ENCODE measurements around the gene CAT. TPM values are rescaled to one million over a fixed set of nuclear protein-coding genes. Genes with fewer than 3 reads are reported as not detected.

Gene CAT
- total RNA-seq, 1 donor from 2014 or later: 69.2 TPM

DNA sequence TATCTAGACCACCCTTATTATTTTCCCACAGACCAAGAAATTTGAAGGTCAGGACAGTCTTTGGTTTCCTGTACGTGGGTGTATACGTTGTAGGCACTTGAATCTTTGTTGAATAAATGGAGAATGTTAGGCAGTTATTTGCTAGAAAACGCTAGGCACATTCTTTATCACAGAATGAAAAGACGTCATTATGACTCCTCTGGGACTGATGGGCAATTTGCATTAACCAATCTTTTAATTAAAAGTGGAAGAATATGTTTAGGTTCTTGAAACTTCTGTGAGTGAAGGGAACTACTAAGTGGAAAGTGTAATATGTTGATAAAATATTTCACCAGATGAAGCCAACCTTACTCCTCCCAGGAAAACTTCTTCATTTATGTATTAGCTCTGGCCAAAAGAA, 5.7 kb downstream of the CAT start:
- intact Hi-C loops (cut with DNase I): no loop called here
- peaks cover 4 to 7% of the 10 kb centered on the region in 2 donors for H3K4me1 ChIP-seq
- no peaks in the 10 kb centered on the region for H3K27me3 ChIP-seq
- TF ChIP-seq, protein P1, sequence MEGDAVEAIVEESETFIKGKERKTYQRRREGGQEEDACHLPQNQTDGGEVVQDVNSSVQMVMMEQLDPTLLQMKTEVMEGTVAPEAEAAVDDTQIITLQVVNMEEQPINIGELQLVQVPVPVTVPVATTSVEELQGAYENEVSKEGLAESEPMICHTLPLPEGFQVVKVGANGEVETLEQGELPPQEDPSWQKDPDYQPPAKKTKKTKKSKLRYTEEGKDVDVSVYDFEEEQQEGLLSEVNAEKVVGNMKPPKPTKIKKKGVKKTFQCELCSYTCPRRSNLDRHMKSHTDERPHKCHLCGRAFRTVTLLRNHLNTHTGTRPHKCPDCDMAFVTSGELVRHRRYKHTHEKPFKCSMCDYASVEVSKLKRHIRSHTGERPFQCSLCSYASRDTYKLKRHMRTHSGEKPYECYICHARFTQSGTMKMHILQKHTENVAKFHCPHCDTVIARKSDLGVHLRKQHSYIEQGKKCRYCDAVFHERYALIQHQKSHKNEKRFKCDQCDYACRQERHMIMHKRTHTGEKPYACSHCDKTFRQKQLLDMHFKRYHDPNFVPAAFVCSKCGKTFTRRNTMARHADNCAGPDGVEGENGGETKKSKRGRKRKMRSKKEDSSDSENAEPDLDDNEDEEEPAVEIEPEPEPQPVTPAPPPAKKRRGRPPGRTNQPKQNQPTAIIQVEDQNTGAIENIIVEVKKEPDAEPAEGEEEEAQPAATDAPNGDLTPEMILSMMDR (IDR thresholded peaks at IDR 0.05): no peak
- H3K4me3 ChIP-seq: no peak overlapping the region
- no peak for DNase-seq (ENCODE audit: low spot score in 2 of 2)
- no peak overlapping the region for H3K27ac ChIP-seq
- peaks cover 0 to 4% of the 10 kb centered on the region in 2 donors for H3K36me3 ChIP-seq
- H3K9me3 ChIP-seq: no peaks in the 10 kb centered on the region

DNA sequence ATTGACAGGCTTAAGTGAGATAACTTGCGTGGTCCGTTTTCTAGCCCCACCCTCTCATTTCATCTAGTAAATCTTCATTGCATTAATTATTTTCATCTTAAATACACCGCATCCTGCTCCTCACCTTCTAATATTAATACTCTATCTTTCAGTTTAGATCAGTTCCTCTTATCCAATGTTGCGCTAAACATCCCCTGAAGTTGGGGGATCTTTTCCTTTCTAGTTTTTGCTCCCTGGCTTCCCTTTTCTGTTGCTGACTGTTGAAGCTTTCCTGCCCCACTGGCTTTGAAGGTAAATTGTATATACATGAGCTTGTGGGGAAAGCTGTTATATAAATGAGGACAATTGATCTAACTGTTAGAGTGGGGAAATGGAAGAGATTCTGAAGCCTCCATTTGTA, 7.2 kb downstream of the CAT start:
- no peak for DNase-seq (ENCODE audit: low spot score in 2 of 2)
- no peak overlapping the region for H3K4me3 ChIP-seq
- TF ChIP-seq, protein P1 (IDR thresholded peaks at IDR 0.05): no peak
- peaks cover 12 to 20% of the 10 kb centered on the region in 2 donors for H3K36me3 ChIP-seq
- H3K27ac ChIP-seq: no peak overlapping the region
- no peaks in the 10 kb centered on the region for H3K27me3 ChIP-seq
- no peaks in the 10 kb centered on the region for H3K9me3 ChIP-seq
- intact Hi-C loops (cut with DNase I): no loop called here
- H3K4me1 ChIP-seq: no peaks in the 10 kb centered on the region

DNA sequence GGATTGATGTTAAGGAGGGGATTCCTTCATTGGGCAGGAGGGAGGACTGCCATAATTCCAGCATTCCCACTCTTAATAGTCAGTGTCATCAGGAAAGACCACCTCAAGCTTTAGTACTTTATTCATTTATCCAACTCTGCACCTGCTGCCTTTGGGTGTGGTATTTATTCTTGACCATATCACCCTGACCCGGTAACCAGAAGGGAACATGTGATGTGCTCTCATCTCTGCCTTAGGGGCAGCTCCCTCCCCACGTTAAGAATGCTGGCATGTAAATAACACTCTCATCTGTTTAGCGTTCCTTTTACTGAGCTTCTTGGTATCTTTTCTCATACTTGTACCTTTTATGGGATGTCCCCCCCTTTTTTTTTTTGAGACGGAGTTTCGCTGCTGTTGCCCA, 7.7 kb downstream of the CAT start:
- Histone ChIP-seq H3K27me3 (no peaks in the 10 kb centered on the region), H3K4me1 (no peaks in the 10 kb centered on the region), H3K27ac (no peak overlapping the region), H3K36me3 (peaks cover 16 to 24% of the 10 kb centered on the region in 2 donors), H3K9me3 (no peaks in the 10 kb centered on the region), H3K4me3 (no peak overlapping the region)
- no peak for DNase-seq (ENCODE audit: low spot score in 2 of 2)
- TF ChIP-seq, protein P1 (IDR thresholded peaks at IDR 0.05): no peak
- intact Hi-C loops (cut with DNase I): no loop called here

DNA sequence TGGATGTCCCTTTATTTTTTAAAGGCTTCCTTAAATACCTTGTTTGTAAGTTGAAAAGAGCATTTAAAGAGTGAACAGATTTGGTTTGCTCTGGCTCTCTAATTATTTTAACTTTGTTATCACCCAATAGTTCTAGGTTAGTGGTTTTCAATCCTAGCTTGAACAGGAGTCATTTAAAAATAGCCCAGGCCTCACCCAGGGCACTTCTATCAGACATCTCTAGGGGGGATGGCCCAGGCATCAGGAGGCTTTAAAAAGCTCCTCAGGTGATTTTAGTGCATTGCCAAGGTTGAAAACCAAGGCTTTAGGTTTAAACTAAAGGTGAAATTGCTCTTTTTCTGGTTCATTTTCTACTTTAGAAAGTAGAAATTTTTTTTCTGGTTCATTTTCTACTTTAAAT, 8.3 kb downstream of the CAT start:
- no peak for DNase-seq (ENCODE audit: low spot score in 2 of 2)
- H3K27ac ChIP-seq: no peak overlapping the region
- H3K27me3 ChIP-seq: no peaks in the 10 kb centered on the region
- intact Hi-C loops (cut with DNase I): no loop called here
- TF ChIP-seq, protein P1 (IDR thresholded peaks at IDR 0.05): no peak
- H3K9me3 ChIP-seq: no peaks in the 10 kb centered on the region
- H3K4me1 ChIP-seq: no peaks in the 10 kb centered on the region
- H3K36me3 ChIP-seq: peaks cover 20 to 28% of the 10 kb centered on the region in 2 donors
- no peak overlapping the region for H3K4me3 ChIP-seq

DNA sequence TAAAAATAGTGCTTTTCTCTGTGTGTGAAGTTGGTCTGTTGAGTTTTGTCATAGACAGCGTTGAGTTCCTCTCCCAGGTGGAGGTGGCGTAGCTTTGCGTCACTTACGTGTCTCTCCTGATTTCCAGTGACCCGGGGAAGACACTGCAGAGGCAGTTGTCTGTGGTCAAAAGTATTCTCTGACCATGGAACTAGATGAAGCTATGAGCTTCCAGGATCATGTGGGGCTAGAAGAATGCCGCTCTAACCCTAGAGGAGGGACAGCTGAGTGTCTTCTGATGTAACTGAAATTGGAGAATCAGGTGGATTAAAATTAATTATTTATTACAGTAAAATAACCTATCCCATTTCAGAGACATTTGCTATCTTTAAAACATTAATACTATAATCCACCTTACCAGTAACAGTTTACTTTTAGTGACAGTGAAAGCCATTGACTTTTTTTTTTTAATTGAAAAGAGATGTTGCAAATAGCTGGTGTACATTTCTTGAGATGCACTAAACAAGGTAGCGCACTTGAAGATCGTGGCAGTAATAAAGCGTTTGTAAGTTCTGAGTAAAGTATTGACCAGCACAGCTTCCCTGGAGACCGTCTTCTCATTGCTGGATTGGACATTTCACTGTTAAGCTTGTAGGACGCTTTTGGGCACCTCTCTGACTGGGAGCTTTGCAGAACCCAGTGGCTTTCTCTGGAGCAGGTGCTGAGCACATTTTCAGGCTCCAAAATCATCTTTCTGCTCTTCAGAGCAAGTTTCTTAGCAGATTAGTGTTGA, 9.7 kb downstream of the CAT start:
- TF ChIP-seq, protein P1 (IDR thresholded peaks at IDR 0.05): no peak
- no peak for DNase-seq (ENCODE audit: low spot score in 2 of 2)
- H3K4me3 ChIP-seq: no peak overlapping the region
- H3K9me3 ChIP-seq: no peaks in the 10 kb centered on the region
- no peaks in the 10 kb centered on the region for H3K27me3 ChIP-seq
- intact Hi-C loops (cut with DNase I): no loop called here
- H3K27ac ChIP-seq: no peak overlapping the region
- peaks cover 26 to 41% of the 10 kb centered on the region in 2 donors for H3K36me3 ChIP-seq
- no peaks in the 10 kb centered on the region for H3K4me1 ChIP-seq

Data from ascending aorta (tissue), 2 donors.